Neural cell (in vitro differentiated cells): ENCODE data around the gene SLC35A5.
"Not testable (repeated sequence)": the region's sequence is repeated elsewhere in the genome, so short reads cannot be mapped to it uniquely, and the experiment has no call there.

Experiments used
- EP300 ChIP-seq: fragments of 450-650 bp; conservative IDR thresholded peaks from 2 replicates; pipeline ENCODE4 v1.6.1; 2014; ENCODE audit warnings: antibody characterized with exemption, mild to moderate bottlenecking, moderate library complexity; ENCODE audit not compliant: poor library complexity, severe bottlenecking
- EZH2 ChIP-seq: fragments of 200-600, 300-800 bp; shearing (Covaris generic), sonication (generic); IDR thresholded peaks from 2 replicates; pipeline ENCODE4 v1.6.1; 2014; ENCODE audit warnings: antibody characterized with exemption, low read length, borderline replicate concordance, mild to moderate bottlenecking; ENCODE audit not compliant: insufficient read depth, poor library complexity, severe bottlenecking
- MXI1 ChIP-seq: fragments of 450-650 bp; conservative IDR thresholded peaks from 2 replicates; pipeline ENCODE4 v1.6.1; 2014; ENCODE audit warnings: antibody characterized with exemption, mild to moderate bottlenecking; ENCODE audit not compliant: poor library complexity, severe bottlenecking
- POLR2AphosphoS5 ChIP-seq: IDR thresholded peaks from 2 replicates; pipeline ENCODE4 v1.6.1; 2012
- RAD21 ChIP-seq: fragments of 450-650 bp; conservative IDR thresholded peaks from 2 replicates; pipeline ENCODE4 v1.6.1; 2014; ENCODE audit warnings: antibody characterized with exemption, mild to moderate bottlenecking, moderate library complexity
- REST ChIP-seq: IDR thresholded peaks from 2 replicates; pipeline ENCODE4 v1.6.1; 2012; ENCODE audit warnings: borderline replicate concordance
- SMC3 ChIP-seq: fragments of 450-650 bp; conservative IDR thresholded peaks from 2 replicates; pipeline ENCODE4 v1.6.1; 2014; ENCODE audit warnings: antibody characterized with exemption, mild to moderate bottlenecking, moderate library complexity; ENCODE audit not compliant: poor library complexity
- TAF1 ChIP-seq: IDR thresholded peaks from 2 replicates; pipeline ENCODE4 v1.6.1; 2012; ENCODE audit warnings: low read depth
- TF ChIP-seq, protein P1 (sequence below): fragments of 450-650 bp; IDR thresholded peaks from 2 replicates; pipeline ENCODE4 v1.5.1; 2014; ENCODE audit warnings: antibody characterized with exemption, mild to moderate bottlenecking, moderate library complexity; ENCODE audit not compliant: poor library complexity, severe bottlenecking

- TF ChIP-seq, protein P1, sequence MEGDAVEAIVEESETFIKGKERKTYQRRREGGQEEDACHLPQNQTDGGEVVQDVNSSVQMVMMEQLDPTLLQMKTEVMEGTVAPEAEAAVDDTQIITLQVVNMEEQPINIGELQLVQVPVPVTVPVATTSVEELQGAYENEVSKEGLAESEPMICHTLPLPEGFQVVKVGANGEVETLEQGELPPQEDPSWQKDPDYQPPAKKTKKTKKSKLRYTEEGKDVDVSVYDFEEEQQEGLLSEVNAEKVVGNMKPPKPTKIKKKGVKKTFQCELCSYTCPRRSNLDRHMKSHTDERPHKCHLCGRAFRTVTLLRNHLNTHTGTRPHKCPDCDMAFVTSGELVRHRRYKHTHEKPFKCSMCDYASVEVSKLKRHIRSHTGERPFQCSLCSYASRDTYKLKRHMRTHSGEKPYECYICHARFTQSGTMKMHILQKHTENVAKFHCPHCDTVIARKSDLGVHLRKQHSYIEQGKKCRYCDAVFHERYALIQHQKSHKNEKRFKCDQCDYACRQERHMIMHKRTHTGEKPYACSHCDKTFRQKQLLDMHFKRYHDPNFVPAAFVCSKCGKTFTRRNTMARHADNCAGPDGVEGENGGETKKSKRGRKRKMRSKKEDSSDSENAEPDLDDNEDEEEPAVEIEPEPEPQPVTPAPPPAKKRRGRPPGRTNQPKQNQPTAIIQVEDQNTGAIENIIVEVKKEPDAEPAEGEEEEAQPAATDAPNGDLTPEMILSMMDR = not testable (repeated sequence)
- TF ChIP-seq EZH2, EP300, REST, POLR2AphosphoS5, SMC3, RAD21, MXI1, TAF1: not testable (repeated sequence)
Observed at GRCh38 chr3:112564247-112564939, 2.5 kb downstream of the SLC35A5 start.
